Measurements from ENCODE around the gene CCDC171.
A peak's percentile ranks its signal among the peaks of the same experiment; 100 is the strongest.

The CCDC171 gene

GRCh38 chr9:15867988-15868387 lies 315.1 kb downstream of the CCDC171 start:
- no peak for DNase-seq (ENCODE audit: low spot score)
- no peak for TF ChIP-seq CTCF (IDR thresholded peaks at IDR 0.05; ENCODE audit: extremely low read depth, insufficient read depth, missing control alignments)
- in situ Hi-C loops (cut with MboI; ENCODE audit: low pct_unique_long_range_greater_than_20kb, low sequenced_read_pairs, unreplicated experiment), result loop anchor here (25.0 kb wide), 1 partner anchor 269 kb away; no protein-coding TSS in a partner anchor

- in situ Hi-C loops (cut with MboI; ENCODE audit: low pct_unique_long_range_greater_than_20kb, low sequenced_read_pairs, unreplicated experiment), result loop anchor here (25.0 kb wide), 1 partner anchor 264 kb away; no protein-coding TSS in a partner anchor
- peak; percentile 60 for TF ChIP-seq CTCF (IDR thresholded peaks at IDR 0.05; ENCODE audit: extremely low read depth, insufficient read depth, missing control alignments)
- DNase-seq (ENCODE audit: low spot score), result peak; percentile 6
Observed at GRCh38 chr9:15873573-15874177, 320.8 kb downstream of the CCDC171 start.

- in situ Hi-C loops (cut with MboI; ENCODE audit: low pct_unique_long_range_greater_than_20kb, low sequenced_read_pairs, unreplicated experiment), result no loop called here
- TF ChIP-seq CTCF (IDR thresholded peaks at IDR 0.05; ENCODE audit: extremely low read depth, insufficient read depth, missing control alignments), result no peak
- no peak for DNase-seq (ENCODE audit: low spot score)
Observed at GRCh38 chr9:15882328-15882727, 329.5 kb downstream of the CCDC171 start.

- TF ChIP-seq CTCF (IDR thresholded peaks at IDR 0.05; ENCODE audit: extremely low read depth, insufficient read depth, missing control alignments), result no peak
- in situ Hi-C loops (cut with MboI; ENCODE audit: low pct_unique_long_range_greater_than_20kb, low sequenced_read_pairs, unreplicated experiment), result no loop called here
- DNase-seq (ENCODE audit: low spot score), result no peak
Observed at GRCh38 chr9:15882883-15883282, 330.0 kb downstream of the CCDC171 start.

GRCh38 chr9:15885464-15885863 lies 332.6 kb downstream of the CCDC171 start:
- DNase-seq (ENCODE audit: low spot score), result no peak
- in situ Hi-C loops (cut with MboI; ENCODE audit: low pct_unique_long_range_greater_than_20kb, low sequenced_read_pairs, unreplicated experiment), result no loop called here
- no peak for TF ChIP-seq CTCF (IDR thresholded peaks at IDR 0.05; ENCODE audit: extremely low read depth, insufficient read depth, missing control alignments)

- DNase-seq (ENCODE audit: low spot score), result no peak
- in situ Hi-C loops (cut with MboI; ENCODE audit: low pct_unique_long_range_greater_than_20kb, low sequenced_read_pairs, unreplicated experiment), result no loop called here
- no peak for TF ChIP-seq CTCF (IDR thresholded peaks at IDR 0.05; ENCODE audit: extremely low read depth, insufficient read depth, missing control alignments)
Observed at GRCh38 chr9:15889555-15889954, 336.7 kb downstream of the CCDC171 start.

Measured in GM13977 (cell line).